ENCODE measurements around the gene SLC23A2.

GRCh38 chr20:4819901-4820300 lies 181.4 kb downstream of the SLC23A2 start:
- TF ChIP-seq EZH2 (IDR thresholded peaks at IDR 0.05) (no peak), POLR2AphosphoS5 (IDR thresholded peaks at IDR 0.05; ENCODE audit: borderline replicate concordance, low read depth, low read length) (no peak)

All from SK-N-MC (cell line).